CMK (cell line): Measurements from ENCODE around the gene ADAMTS10.
"Not testable (repeated sequence)": the region's sequence is repeated elsewhere in the genome, so short reads cannot be mapped to it uniquely, and the experiment has no call there.

Source experiments
- DNase-seq: peaks from one replicate; pipeline ENCODE4 v3.0.0-alpha.2; 2010; ENCODE audit warnings: low read depth

ADAMTS10 gene

GRCh38 chr19:8610041-8610935 lies at the start of gene ADAMTS10:
TSS of gene ADAMTS10 (minus strand) at chr19:8610715. CDS start at chr19:8605710, 5,005 bp downstream.
- peak; percentile 38 for DNase-seq

- DNase-seq, result no peak
Measured at GRCh38 chr19:8659905-8660304, 49.4 kb upstream of the ADAMTS10 start.

- DNase-seq, result no peak
Measured at GRCh38 chr19:8657869-8658268, 47.4 kb upstream of the ADAMTS10 start.

GRCh38 chr19:8655340-8655709 lies 44.8 kb upstream of the ADAMTS10 start:
- no peak for DNase-seq

- peak; percentile 12 for DNase-seq
Measured at GRCh38 chr19:8654591-8655339, 44.2 kb upstream of the ADAMTS10 start.

GRCh38 chr19:8648240-8648639 lies 37.7 kb upstream of the ADAMTS10 start:
- DNase-seq, result no peak

- DNase-seq, result no peak
Measured at GRCh38 chr19:8643860-8644653, 33.5 kb upstream of the ADAMTS10 start.

GRCh38 chr19:8642561-8642960 lies 32.0 kb upstream of the ADAMTS10 start:
- DNase-seq, result no peak

- no peak for DNase-seq
Measured at GRCh38 chr19:8641908-8642547, 31.5 kb upstream of the ADAMTS10 start.

- no peak for DNase-seq
Measured at GRCh38 chr19:8641221-8641907, 30.8 kb upstream of the ADAMTS10 start.

GRCh38 chr19:8640402-8641004 lies 30.0 kb upstream of the ADAMTS10 start:
- no peak for DNase-seq

- DNase-seq, result no peak
Measured at GRCh38 chr19:8639821-8640401, 29.4 kb upstream of the ADAMTS10 start.

- no peak for DNase-seq
Measured at GRCh38 chr19:8638078-8638619, 27.6 kb upstream of the ADAMTS10 start.

GRCh38 chr19:8637070-8637469 lies 26.6 kb upstream of the ADAMTS10 start:
- not testable (repeated sequence) for DNase-seq

GRCh38 chr19:8635422-8635821 lies 24.9 kb upstream of the ADAMTS10 start:
- DNase-seq, result no peak

GRCh38 chr19:8631425-8631819 lies 20.9 kb upstream of the ADAMTS10 start:
- no peak for DNase-seq

- no peak for DNase-seq
Measured at GRCh38 chr19:8630796-8631424, 20.4 kb upstream of the ADAMTS10 start.

- DNase-seq, result no peak
Measured at GRCh38 chr19:8629996-8630683, 19.6 kb upstream of the ADAMTS10 start, which contains the start of gene NFILZ. TSS of gene NFILZ (plus strand) at chr19:8630633. CDS start at chr19:8676766, 46,133 bp downstream.

GRCh38 chr19:8629184-8629583 lies 18.7 kb upstream of the ADAMTS10 start:
- no peak for DNase-seq
